ENCODE results near the gene CAMK2B.
A peak's percentile ranks its signal among the peaks of the same experiment; 100 is the strongest.

Gene CAMK2B

DNA sequence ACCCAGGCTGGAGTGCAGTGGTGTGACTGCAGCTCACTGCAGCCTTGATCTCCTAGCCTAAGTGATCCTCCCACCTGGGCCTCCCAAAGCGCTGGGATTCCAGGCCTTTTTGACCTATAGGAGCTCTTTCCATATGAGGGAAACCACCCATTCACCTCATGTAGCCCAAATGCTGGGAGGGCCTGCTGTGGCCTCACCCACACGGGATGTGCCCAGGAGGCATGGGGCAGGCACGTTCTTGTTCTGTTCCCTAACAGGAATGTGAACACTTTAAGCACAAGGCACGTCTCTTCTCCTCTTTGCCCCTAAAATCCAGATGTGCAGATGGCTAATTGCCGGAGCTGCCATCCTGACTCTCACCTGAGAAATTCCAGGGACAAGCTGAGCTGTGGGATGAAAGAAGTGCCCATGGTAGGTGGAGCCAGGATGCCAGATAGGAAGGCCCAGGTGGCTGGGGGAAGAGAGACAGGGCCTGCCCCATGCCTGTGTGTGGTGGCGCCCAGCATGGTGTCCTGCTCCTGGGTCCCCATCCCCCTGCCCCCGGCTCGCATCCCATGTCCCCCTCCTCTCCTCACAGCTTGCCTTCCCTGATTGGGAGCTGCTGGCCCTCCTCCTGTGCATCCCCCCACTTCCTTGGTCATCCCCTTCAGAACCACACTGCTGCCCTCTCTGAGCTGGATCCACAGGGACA, 17.3 kb downstream of the CAMK2B start:
- TF ChIP-seq, protein P1, sequence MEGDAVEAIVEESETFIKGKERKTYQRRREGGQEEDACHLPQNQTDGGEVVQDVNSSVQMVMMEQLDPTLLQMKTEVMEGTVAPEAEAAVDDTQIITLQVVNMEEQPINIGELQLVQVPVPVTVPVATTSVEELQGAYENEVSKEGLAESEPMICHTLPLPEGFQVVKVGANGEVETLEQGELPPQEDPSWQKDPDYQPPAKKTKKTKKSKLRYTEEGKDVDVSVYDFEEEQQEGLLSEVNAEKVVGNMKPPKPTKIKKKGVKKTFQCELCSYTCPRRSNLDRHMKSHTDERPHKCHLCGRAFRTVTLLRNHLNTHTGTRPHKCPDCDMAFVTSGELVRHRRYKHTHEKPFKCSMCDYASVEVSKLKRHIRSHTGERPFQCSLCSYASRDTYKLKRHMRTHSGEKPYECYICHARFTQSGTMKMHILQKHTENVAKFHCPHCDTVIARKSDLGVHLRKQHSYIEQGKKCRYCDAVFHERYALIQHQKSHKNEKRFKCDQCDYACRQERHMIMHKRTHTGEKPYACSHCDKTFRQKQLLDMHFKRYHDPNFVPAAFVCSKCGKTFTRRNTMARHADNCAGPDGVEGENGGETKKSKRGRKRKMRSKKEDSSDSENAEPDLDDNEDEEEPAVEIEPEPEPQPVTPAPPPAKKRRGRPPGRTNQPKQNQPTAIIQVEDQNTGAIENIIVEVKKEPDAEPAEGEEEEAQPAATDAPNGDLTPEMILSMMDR (conservative IDR thresholded peaks at IDR 0.05; ENCODE audit: control insufficient read depth, insufficient read depth, low read depth, low read length): no peak
- no peak for DNase-seq (ENCODE audit: low read depth)
- no peak overlapping the region for H3K4me3 ChIP-seq (ENCODE audit: control insufficient read depth, low read depth, low read length)

DNA sequence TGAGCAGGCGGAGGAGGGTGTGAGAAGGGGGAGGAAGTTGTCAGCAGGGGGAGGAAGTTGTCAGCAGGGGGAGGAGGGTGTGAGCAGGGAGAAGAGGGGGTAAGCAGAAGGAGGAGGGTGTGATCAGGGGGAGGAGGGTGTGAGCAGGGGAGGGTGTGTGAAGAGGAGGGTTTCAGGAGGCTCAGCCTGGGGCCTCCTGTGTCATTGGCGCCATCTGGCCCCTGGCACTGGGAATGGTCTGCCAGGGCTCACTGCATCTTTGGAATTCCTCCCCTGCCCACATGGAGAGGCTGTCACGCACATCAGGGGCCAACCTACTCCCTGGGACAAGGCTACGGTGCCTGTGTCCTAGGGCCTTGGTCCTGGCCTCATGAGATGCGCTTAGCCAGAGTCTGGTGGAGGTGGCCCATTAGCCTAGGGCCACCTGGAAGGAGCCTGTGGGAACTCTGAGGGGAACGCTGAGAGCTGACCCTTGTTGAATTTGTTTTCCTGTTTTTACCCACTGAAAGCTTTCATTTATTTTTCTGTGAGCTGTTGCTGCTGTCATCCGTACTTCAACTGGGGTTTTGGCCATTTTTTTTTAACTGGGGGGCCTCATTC, 18.0 kb downstream of the CAMK2B start:
- H3K4me3 ChIP-seq (ENCODE audit: control insufficient read depth, low read depth, low read length): no peak overlapping the region
- peak; percentile 38 for DNase-seq (ENCODE audit: low read depth)
- TF ChIP-seq, protein P1 (conservative IDR thresholded peaks at IDR 0.05; ENCODE audit: control insufficient read depth, insufficient read depth, low read depth, low read length): peak; percentile 50

DNA sequence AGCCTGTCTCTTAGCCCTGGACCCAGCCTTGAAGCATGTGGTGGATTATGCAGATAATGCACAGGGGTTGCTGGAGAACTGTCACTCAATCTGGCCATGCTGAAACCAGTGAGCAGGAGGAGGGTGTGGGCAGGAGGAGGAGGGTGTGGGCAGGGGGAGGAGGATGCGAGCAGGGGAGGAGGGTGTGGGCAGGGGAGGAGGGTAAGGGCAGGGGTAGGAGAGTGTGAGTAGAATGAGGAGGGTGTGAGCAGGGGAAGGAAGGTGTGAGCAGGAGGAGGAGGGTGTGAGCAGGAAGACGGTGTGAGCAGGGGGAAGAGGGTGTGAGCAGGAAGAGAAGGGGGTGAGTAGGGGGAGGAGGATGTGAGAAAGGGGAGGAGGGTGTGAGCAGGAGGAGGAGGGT, 18.8 kb downstream of the CAMK2B start:
- TF ChIP-seq, protein P1 (conservative IDR thresholded peaks at IDR 0.05; ENCODE audit: control insufficient read depth, insufficient read depth, low read depth, low read length): no peak
- no peak overlapping the region for H3K4me3 ChIP-seq (ENCODE audit: control insufficient read depth, low read depth, low read length)

DNA sequence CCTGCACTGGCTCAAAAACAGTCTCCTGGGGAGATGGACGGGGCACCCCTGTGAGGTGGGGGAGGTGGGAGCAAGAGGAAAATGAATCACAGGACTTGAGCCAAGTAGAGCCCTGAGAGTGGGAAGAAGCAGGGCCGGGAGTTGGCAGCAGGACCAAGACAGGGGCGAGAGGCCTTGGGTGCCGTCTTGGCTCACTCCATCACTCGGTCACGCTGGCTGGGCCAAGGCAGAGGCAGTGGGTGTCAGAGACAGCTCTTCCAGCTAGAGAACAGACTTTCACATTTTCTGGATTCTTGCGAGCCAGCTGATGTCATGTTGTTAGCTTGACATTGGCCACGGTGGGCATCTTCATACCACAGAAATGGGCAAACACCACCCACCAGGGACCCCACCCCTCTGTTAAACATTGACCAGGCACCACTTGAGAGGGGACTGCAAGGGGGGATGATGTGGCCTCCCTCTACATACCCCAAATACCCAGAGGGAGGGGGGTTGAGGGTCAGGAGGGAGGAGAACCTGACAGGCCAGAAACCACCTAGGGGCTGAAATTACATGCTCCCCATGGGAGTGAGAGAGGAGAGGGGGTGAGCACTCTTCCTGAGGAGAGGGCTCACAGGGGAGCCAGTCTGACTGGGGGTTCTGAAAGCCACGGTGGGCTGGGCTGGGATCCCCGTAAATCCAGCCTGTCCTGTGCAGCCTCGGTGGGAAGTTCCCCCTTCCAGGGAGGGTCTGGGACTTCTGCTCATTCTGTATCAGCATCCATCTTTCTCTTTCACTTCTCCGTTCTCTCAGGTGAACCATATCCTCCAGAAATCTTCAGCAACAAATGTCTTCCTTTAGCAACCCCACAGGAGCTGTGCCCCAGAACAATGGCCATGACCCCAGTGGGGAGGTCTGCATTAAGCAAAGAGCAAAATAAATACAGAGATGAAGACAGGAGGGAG, 19.6 kb downstream of the CAMK2B start:
- DNase-seq (ENCODE audit: low read depth): no peak

More for the DNA sequence above, 18.8 kb downstream of the CAMK2B start:
- no peak for DNase-seq (ENCODE audit: low read depth)

DNA sequence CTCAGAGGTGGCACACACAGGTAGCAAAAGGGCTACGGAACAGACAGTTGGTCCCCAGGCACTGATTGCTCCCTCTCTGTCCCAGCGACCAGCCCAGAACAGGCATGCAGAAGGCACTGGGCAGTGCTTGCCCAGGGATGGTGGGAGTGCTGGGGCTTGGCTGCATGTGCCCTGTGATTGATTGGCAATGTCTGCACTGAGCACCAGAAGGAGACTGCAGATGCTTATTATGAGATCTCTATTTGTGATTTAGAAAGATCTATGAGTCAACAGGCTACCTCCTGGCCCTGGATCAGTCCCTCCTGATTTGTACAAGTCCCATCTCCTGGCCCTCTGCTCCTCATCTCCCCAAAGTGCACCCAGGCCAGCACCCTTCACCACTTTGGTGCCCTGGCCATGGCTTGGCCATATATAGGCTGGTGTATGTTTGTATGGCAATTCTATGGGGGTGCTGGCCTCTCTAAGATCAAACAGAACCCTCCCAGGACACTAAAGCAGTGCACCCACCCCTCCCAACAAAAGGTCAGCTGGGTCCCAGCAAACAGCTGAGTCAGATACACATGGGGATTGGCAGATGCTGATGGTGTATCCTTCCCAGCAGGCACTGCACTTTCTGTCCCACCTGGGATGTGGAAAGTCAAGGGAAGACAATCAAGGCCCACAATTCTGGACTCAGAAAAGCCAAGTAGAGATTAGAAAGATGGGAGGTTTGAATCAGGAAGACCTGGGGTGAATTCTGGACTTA, 30.9 kb downstream of the CAMK2B start:
- no peak for DNase-seq (ENCODE audit: low read depth)
- no peak overlapping the region for H3K4me3 ChIP-seq (ENCODE audit: control insufficient read depth, low read depth, low read length)
- TF ChIP-seq, protein P1 (conservative IDR thresholded peaks at IDR 0.05; ENCODE audit: control insufficient read depth, insufficient read depth, low read depth, low read length): no peak

More for the DNA sequence above, 19.6 kb downstream of the CAMK2B start:
- TF ChIP-seq, protein P1 (conservative IDR thresholded peaks at IDR 0.05; ENCODE audit: control insufficient read depth, insufficient read depth, low read depth, low read length): no peak
- no peak overlapping the region for H3K4me3 ChIP-seq (ENCODE audit: control insufficient read depth, low read depth, low read length)

Data from fibroblast of mammary gland (primary cell).